ENCODE results near the gene TEX264. TPM values are rescaled to one million over a fixed set of nuclear protein-coding genes. Genes with fewer than 3 reads are reported as not detected.
A peak's percentile ranks its signal among the peaks of the same experiment; 100 is the strongest.

Gene TEX264
- total RNA-seq, 1 donor from 2014 or later, result 0.54 TPM

GRCh38 chr3:51698209-51698608, 27.2 kb downstream of the TEX264 start:
- H3K4me1 Mint-ChIP-seq, result peaks cover 11% of the 10 kb centered on the region
- H3K9ac ChIP-seq, result no peak overlapping the region
- H4K20me1 ChIP-seq (ENCODE audit: low read depth), result no peaks in the 10 kb centered on the region
- peaks cover 14% of the 10 kb centered on the region for H3K4me1 ChIP-seq
- no peaks in the 10 kb centered on the region for H3K9me3 ChIP-seq (ENCODE audit: low read depth)
- no peak overlapping the region for H3K27ac Mint-ChIP-seq
- H3K27me3 Mint-ChIP-seq (ENCODE audit: insufficient read depth, low read depth), result peaks cover 4% of the 10 kb centered on the region
- no peak overlapping the region for H3K4me3 Mint-ChIP-seq
- no peak for DNase-seq (ENCODE audit: low spot score)
- H2AFZ ChIP-seq (replicated peaks), result no peak overlapping the region
- H3K27me3 ChIP-seq, result no peaks in the 10 kb centered on the region
- H3K36me3 Mint-ChIP-seq, result peaks cover 3% of the 10 kb centered on the region
- TF ChIP-seq EZH2phosphoT487 (IDR thresholded peaks at IDR 0.05), result no peak
- no peak for TF ChIP-seq EZH2 (IDR thresholded peaks at IDR 0.05)
- no peak for TF ChIP-seq CTCF (IDR thresholded peaks at IDR 0.05)
- no peak overlapping the region for H3K27ac ChIP-seq
- no peaks in the 10 kb centered on the region for H3F3A ChIP-seq (ENCODE audit: low read depth)
- no peaks in the 10 kb centered on the region for H3K79me2 ChIP-seq (ENCODE audit: low read depth)
- H3K4me3 ChIP-seq, result no peak overlapping the region
- no peaks in the 10 kb centered on the region for H3K9me3 Mint-ChIP-seq
- no peak overlapping the region for H3K4me2 ChIP-seq
- H3K36me3 ChIP-seq, result no peaks in the 10 kb centered on the region

- Histone ChIP-seq H4K20me1 (ENCODE audit: low read depth) (no peaks in the 10 kb centered on the region), H3K36me3 (no peaks in the 10 kb centered on the region), H3K4me2 (no peak overlapping the region), H3K4me1 (peaks cover 29% of the 10 kb centered on the region), H3K79me2 (ENCODE audit: low read depth) (no peaks in the 10 kb centered on the region), H3K9me3 (ENCODE audit: low read depth) (no peaks in the 10 kb centered on the region), H3F3A (ENCODE audit: low read depth) (peaks cover 8% of the 10 kb centered on the region), H2AFZ (replicated peaks) (no peak overlapping the region), H3K4me3 (no peak overlapping the region), H3K27ac (no peak overlapping the region), H3K27me3 (peaks cover 2% of the 10 kb centered on the region), H3K9ac (no peak overlapping the region)
- no peak overlapping the region for H3K4me3 Mint-ChIP-seq
- DNase-seq (ENCODE audit: low spot score), result no peak
- H3K27ac Mint-ChIP-seq, result no peak overlapping the region
- no peaks in the 10 kb centered on the region for H3K9me3 Mint-ChIP-seq
- H3K36me3 Mint-ChIP-seq, result peaks cover 2% of the 10 kb centered on the region
- no peak for TF ChIP-seq CTCF (IDR thresholded peaks at IDR 0.05)
- TF ChIP-seq EZH2phosphoT487 (IDR thresholded peaks at IDR 0.05), result no peak
- no peak for TF ChIP-seq EZH2 (IDR thresholded peaks at IDR 0.05)
- H3K27me3 Mint-ChIP-seq (ENCODE audit: insufficient read depth, low read depth), result peaks cover 9% of the 10 kb centered on the region
- H3K4me1 Mint-ChIP-seq, result peaks cover 26% of the 10 kb centered on the region
Observed at GRCh38 chr3:51700403-51700802, 29.4 kb downstream of the TEX264 start.

- Histone ChIP-seq H3K36me3 (no peaks in the 10 kb centered on the region), H3K79me2 (ENCODE audit: low read depth) (no peaks in the 10 kb centered on the region), H3K27ac (no peak overlapping the region), H3F3A (ENCODE audit: low read depth) (peaks cover 8% of the 10 kb centered on the region), H2AFZ (replicated peaks) (no peak overlapping the region), H3K9me3 (ENCODE audit: low read depth) (no peaks in the 10 kb centered on the region), H3K27me3 (peaks cover 17% of the 10 kb centered on the region), H3K4me2 (peak overlapping the region; percentile 73), H3K4me1 (peaks cover 29% of the 10 kb centered on the region), H3K9ac (no peak overlapping the region), H4K20me1 (ENCODE audit: low read depth) (peaks cover 8% of the 10 kb centered on the region), H3K4me3 (no peak overlapping the region)
- no peak for DNase-seq (ENCODE audit: low spot score)
- Mint-ChIP-seq H3K9me3 (no peaks in the 10 kb centered on the region), H3K27ac (peak overlapping the region; percentile 46), H3K4me1 (peaks cover 29% of the 10 kb centered on the region), H3K4me3 (no peak overlapping the region), H3K36me3 (peaks cover 4% of the 10 kb centered on the region), H3K27me3 (ENCODE audit: insufficient read depth, low read depth) (peaks cover 11% of the 10 kb centered on the region)
- TF ChIP-seq EZH2 (IDR thresholded peaks at IDR 0.05) (no peak), CTCF (IDR thresholded peaks at IDR 0.05) (no peak), EZH2phosphoT487 (IDR thresholded peaks at IDR 0.05) (no peak)
Observed at GRCh38 chr3:51702156-51702555, 31.1 kb downstream of the TEX264 start.

Measured in neural progenitor cell (in vitro differentiated cells).